NCI-H2196 (cell line): ENCODE data around the gene ATP1B4.
"Not testable (repeated sequence)": the region's sequence is repeated elsewhere in the genome, so short reads cannot be mapped to it uniquely, and the experiment has no call there.

Experiments used
- DNase-seq: peaks from one replicate; lab custom pipeline; 2025; ENCODE audit not compliant: unreplicated experiment; lab: John Stamatoyannopoulos, UW

Gene ATP1B4

DNA sequence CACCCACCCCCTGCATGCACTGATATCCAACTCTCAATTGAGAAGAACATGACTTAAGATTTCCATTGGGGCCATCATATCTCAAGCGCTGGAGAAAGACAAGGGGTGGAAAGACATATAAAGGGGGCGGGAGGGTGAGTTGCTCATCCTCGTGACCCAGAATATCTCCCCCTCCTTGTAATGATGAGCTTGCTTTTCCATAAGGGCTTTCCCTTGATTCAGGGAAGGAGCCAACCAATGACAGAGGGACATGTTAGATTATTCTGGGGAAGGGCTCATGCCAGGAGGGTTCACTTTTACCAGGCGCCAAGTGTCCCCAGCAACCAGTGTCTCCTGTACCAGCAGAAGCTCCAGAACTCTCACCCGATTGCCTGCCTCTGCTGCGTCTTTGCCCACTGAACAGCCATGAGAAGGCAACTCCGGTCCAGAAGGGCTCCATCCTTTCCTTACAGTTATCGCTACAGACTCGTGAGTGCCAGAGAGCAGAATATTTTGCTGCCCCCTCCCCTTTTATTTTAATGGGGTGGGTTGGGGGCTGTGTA, at the start of gene ATP1B4:
TSS of gene ATP1B4 (plus strand) at position 326 of the 542 bp plus-strand sequence. CDS start at position 406, 80 bp downstream.
- no peak for DNase-seq

DNA sequence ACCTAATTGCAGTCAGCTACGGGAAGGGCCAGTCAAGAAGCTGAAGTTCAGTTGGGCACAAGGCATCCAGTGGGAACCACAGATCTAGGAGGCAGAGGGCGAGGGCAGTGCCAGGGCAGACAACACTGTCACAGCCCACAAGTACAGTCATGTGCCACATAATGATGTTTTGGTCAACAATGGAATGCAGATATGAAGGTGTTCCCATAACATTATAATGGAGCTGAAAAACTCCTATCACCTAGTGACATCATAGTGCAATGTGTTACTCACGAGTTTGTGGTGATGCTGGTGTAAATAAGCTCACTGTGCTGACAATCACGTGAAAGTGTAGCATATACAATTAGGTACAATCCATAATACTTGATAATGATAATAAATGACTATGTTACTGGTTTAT, 46.1 kb upstream of the ATP1B4 start:
- no peak for DNase-seq

- no peak for DNase-seq
Measured at GRCh38 chrX:120316587-120317283, 45.2 kb upstream of the ATP1B4 start.

DNA sequence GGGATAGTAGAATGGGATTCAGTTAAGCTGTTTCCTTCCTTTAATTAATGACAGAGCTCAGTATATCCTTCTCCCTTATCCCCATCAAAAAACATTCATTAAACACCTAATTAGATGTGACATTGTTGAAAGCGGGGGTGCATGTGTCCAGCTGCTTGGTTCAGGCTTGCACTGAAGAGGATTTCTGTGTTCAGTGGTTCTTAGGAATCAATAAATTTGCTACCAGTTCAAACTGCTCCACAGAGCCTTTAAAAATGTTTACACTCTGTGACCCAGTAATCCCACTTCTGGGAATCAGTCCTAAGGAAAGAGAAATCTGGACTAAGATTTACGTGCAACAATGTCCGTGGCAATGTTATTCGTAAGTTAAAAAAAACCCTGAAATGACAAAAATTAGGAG, 43.5 kb upstream of the ATP1B4 start:
- DNase-seq: no peak

DNA sequence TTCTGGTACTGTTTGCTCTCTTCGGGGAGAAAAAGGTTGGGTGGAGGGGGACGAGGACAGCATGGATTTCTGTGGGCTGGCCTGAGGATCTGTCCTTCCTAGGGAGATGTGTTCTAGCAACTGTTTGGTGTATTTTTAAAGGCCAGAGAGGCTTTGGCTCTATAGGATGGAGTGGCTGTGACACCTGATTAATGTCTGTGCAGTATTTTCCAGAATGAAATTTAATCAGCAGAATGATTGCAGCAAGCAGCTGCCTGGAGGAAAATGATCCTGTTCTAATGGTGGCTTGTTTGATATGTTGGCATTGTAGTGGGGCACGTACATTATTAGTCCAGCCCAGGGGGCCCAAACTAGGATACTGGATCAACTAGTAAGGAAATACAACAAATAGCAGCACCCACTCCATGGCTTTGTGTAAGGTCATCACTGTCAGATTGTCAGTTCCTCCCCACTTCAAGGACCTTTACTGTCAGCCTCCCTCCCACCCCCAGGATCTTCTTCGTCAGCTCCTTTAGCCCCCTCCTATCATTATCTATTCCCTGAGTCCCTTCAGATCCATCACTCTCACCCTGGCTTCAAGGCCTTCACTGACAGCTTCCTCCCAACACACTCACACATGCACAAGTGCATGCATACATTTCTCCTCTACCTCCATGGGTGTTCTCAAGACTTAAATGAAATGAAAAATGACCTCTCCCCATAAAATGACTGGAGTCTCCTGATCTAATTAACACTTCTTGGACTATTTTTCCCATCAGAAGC, 40.2 kb upstream of the ATP1B4 start:
- DNase-seq: no peak

GRCh38 chrX:120331116-120331515, 30.8 kb upstream of the ATP1B4 start:
- DNase-seq: no peak

DNA sequence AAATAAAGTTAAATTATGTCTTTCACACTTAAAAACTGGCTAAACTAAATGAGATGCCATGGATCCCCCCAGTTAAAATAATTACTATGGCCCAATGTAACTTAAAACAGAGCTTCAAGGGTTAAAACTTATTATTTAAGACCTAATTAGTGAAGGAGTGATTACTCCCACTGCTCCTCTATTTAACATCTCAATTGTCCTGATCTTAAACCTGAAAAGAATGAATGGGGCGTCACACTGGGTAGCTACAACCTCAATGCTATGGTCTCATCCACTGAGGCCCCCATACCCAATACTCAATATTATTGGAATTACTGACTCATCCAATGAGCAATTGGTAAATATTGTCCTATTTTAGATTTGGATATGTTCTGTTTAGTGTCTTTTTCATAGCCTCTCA, 29.5 kb upstream of the ATP1B4 start:
- DNase-seq: no peak

- DNase-seq: no peak
Measured at GRCh38 chrX:120334151-120334550, 27.7 kb upstream of the ATP1B4 start.

DNA sequence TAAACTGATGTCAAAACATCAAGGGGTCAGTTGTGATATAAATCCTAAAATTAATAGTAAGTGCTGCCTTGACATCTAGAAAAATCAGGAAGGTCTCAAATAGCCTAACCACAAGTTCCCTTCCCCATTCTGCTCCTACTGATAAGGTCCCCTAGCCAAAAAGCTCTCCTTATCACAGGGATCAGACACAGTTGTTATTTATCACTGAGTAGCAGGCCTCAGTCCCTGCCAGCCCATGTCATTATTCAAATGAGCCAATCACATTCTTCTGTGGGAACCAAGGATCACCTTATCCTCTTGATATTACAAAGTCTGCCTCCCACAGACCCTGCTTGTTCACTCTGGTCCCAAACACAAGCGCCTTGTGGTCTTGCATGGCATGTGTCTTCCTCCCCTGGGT, 27.3 kb upstream of the ATP1B4 start:
- no peak for DNase-seq

DNA sequence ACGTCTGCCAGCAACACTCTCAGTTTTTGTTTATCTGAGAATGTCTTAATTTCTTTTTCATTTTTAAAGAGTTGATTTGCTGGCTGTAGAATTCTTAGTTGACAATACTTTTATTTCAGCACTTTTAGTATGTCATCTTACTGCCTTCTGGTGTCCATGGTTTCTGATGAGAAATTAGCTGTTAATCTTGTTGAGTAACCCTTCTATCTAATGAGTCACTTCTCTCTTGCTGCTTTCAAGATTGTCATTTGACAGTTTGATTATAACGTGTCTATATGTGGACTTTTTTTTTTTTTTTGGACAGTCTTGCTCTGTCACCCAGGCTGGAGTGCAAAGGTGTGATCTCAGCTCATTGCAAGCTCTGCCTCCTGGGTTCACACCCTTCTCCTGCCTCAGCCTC, 26.6 kb upstream of the ATP1B4 start:
- no peak for DNase-seq

DNA sequence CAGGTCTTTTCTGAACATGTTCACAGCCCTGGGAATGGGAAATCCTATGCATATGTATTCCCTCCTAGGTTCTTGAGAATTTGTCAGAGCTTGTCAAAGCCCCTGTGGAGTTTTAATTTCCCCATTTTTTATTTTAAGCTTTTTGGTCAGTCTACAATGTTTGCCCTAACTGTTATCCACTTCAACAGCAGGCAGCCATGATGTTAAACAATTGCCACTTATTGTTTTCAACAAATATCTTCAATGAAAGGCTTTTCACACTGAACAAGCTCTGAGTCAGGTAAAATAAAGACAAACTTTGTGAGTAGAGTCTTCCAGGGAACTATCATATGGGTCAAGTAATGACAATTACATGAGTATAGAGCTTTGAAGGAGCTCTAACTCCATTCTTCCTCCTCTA, 25.0 kb upstream of the ATP1B4 start:
- DNase-seq: no peak

- not testable (repeated sequence) for DNase-seq
Measured at GRCh38 chrX:120344566-120344965, 17.3 kb upstream of the ATP1B4 start.

DNA sequence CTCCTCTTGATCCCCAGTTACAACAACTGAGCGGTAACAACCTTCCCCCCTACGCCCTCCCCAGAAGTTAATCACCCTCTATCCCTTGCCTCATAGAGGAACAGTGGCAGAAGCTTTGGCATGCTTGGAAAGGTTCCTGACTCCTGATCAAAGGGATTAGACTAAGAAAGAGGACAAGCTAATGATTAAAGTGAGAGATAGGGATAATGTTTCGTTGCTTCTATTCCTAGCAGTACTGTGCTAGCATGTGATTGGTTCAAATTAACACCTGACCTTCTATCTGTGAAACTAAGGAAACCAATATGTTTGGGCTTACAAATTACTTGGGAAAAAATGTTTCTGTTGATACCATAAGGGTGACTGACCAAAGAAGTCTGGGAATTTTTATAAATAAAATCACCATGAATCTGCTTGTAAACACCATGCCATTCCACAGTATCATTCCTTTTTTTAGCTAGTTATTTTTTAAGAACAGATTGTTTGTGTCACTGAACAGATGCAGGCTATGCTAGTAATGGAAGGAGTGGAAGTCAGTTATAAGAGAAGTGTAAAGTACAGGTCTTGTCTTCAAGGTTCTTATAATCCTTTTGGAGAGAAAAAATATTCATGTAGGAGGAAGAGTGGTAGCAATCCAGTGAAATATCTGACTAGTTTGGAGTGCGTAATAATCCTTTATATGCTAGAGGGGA, 11.3 kb upstream of the ATP1B4 start:
- DNase-seq: no peak

- no peak for DNase-seq
Measured at GRCh38 chrX:120356084-120356483, 5.8 kb upstream of the ATP1B4 start.

- no peak for DNase-seq
Measured at GRCh38 chrX:120357186-120357585, 4.7 kb upstream of the ATP1B4 start.

DNA sequence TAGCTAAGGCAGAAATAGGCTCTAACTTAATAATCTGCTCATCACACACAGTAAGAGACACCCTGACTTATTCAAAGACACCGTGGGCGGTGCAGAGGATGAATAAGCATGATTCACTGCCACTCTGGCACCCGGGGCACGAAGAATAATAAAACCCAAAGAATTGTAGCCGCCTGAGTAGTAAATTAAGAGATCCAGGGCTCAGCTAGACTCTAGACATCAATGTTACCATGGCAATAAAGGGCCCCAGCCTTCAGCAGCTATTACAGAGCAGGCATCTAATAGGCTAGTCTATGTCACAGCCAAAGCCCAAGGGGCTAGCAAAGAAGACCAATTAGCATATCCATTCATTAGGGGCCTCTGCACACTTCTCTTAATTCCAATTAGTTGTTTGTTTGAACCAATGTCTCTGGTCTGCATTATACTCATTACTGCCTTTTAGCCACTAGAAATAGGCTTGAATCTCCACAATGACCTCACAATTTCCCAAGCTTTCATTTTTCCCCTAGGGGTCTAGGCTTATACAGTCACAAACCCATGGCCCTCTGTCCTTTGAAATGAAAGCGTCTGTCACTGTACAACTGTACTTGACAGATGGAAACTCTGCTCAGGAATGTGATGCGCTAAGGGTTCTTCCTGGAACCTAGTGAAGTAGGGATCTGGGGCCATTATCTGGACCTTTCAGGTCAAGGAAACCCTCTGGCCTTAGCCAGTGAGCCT, 3.0 kb upstream of the ATP1B4 start:
- no peak for DNase-seq

- peak; percentile 12 for DNase-seq
Measured at GRCh38 chrX:120365320-120365719, 3.4 kb downstream of the ATP1B4 start.

GRCh38 chrX:120365968-120366367, 4.1 kb downstream of the ATP1B4 start:
- DNase-seq: no peak

- no peak for DNase-seq
Measured at GRCh38 chrX:120366794-120367193, 4.9 kb downstream of the ATP1B4 start.

- DNase-seq: no peak
Measured at GRCh38 chrX:120367402-120368109, 5.7 kb downstream of the ATP1B4 start.
